GM21360 (cell line): ENCODE measurements around the gene ZNF718.
"Not testable (repeated sequence)": the region's sequence is repeated elsewhere in the genome, so short reads cannot be mapped to it uniquely, and the experiment has no call there.

Experiments
- ATAC-seq: cut with Tn5 transposase; IDR thresholded peaks from one replicate; pipeline ENCODE4 v1.9.1; 2021; ENCODE audit warnings: mild to moderate bottlenecking, moderate library complexity; ENCODE audit not compliant: unreplicated experiment

The ZNF718 gene

GRCh38 chr4:124275-125081, at the start of gene ZNF718:
Gene ZNF718 (plus strand): TSS chr4:124501. CDS start chr4:124671, 170 bp downstream.
- peak; percentile 99 for ATAC-seq

GRCh38 chr4:85951-86350, 38.4 kb upstream of the ZNF718 start:
- ATAC-seq: no peak

- ATAC-seq: not testable (repeated sequence)
These were observed 37.6 kb upstream of the ZNF718 start for GRCh38 chr4:86559-87324.

GRCh38 chr4:98386-98785, 25.9 kb upstream of the ZNF718 start:
- no peak for ATAC-seq

GRCh38 chr4:99863-100262, 24.4 kb upstream of the ZNF718 start:
- no peak for ATAC-seq

- no peak for ATAC-seq
These were observed 17.2 kb upstream of the ZNF718 start for GRCh38 chr4:107083-107443.

GRCh38 chr4:107444-108429, 16.6 kb upstream of the ZNF718 start:
- no peak for ATAC-seq

GRCh38 chr4:112771-113170, 11.5 kb upstream of the ZNF718 start:
- no peak for ATAC-seq

GRCh38 chr4:113732-114131, 10.6 kb upstream of the ZNF718 start:
- no peak for ATAC-seq

GRCh38 chr4:114149-114548, 10.2 kb upstream of the ZNF718 start:
- ATAC-seq: no peak

- ATAC-seq: no peak
These were observed 7.8 kb upstream of the ZNF718 start for GRCh38 chr4:116499-116898.

GRCh38 chr4:120616-121015, 3.7 kb upstream of the ZNF718 start:
- ATAC-seq: no peak

GRCh38 chr4:121408-122084, 2.8 kb upstream of the ZNF718 start:
- no peak for ATAC-seq

- ATAC-seq: not testable (repeated sequence)
These were observed 403 bp upstream of the ZNF718 start for GRCh38 chr4:123922-124274.

GRCh38 chr4:125091-125771, 930 bp downstream of the ZNF718 start:
- ATAC-seq: peak; percentile 6

GRCh38 chr4:125833-126232, 1.5 kb downstream of the ZNF718 start:
- no peak for ATAC-seq

GRCh38 chr4:132483-132882, 8.2 kb downstream of the ZNF718 start:
- ATAC-seq: no peak

GRCh38 chr4:138935-139334, 14.6 kb downstream of the ZNF718 start:
- ATAC-seq: no peak

GRCh38 chr4:139691-140090, 15.4 kb downstream of the ZNF718 start:
- no peak for ATAC-seq

GRCh38 chr4:146621-147020, 22.3 kb downstream of the ZNF718 start:
- ATAC-seq: no peak
